K562 (cell line): ENCODE results near the gene TNKS2. TPM values are rescaled to one million over a fixed set of nuclear protein-coding genes. Genes with fewer than 3 reads are reported as not detected.
A peak's percentile ranks its signal among the peaks of the same experiment; 100 is the strongest.

Experiments used
- ATAC-seq: fragments of 200-7000 bp; cut with Tn5 transposase; 3 replicates; pipeline ENCODE4 v1.9.1; 2020; ENCODE audit warnings: moderate library complexity
- BruUV-seq: library from RNA; stranded (reverse); fragments of 400-500 nt; replicated peaks from 2 replicates; lab custom pipeline; 2021; lab: Mats Ljungman, UMichigan
- CTCF ChIA-PET: fragments of 300-600 bp; formaldehyde crosslinking; extraction: SDS; loops from one replicate; lab custom pipeline; 2021; ENCODE audit warnings: low intra/inter-chr PET ratio; lab: Yijun Ruan, JAX
- POLR2A ChIA-PET: fragments of 300-600, 350-650 bp; sonication (Branson Sonifier 250); formaldehyde crosslinking; extraction: SDS; loops from one replicate; lab custom pipeline; 2021; ENCODE audit warnings: antibody characterized with exemption, inconsistent platforms; lab: Yijun Ruan, JAX
- DNase-seq, 4 experiments: peaks; one replicate each; pipeline versions ENCODE4 v3.0.0 to v3.0.0-alpha.2; 2011 to 2018; ENCODE audit warnings: low spot score in 3 of 4, mixed read lengths in 3 of 4; ENCODE audit errors: extremely low read depth in 1 of 4
- FAIRE-seq: peaks from 2 replicates; lab custom pipeline; 2011; peaks lifted over from hg19 to GRCh38; lab: Jason Lieb, UNC
- H2AFZ ChIP-seq: 2 replicates; pipeline ENCODE4 v1.6.0; 2011; ENCODE audit warnings: low read depth, low read length, control low read depth, inconsistent platforms
- H3K27ac ChIP-seq: fragments of 200-600 bp; 3 replicates; pipeline ENCODE4 v1.8.0; 2011; ENCODE audit warnings: low read depth, mild to moderate bottlenecking, control low read depth, inconsistent platforms, low read length, moderate library complexity, mixed read lengths; ENCODE audit errors: extremely low read depth
- H3K27me3 ChIP-seq, 2 experiments: fragments of 300-600 bp in 1 of 2; 2 replicates in 1 of 2; 3 replicates in 1 of 2; pipeline versions ENCODE4 v1.6.0 to v1.8.0; 2011; ENCODE audit warnings: inconsistent platforms in 2 of 2, low read length in 2 of 2, mild to moderate bottlenecking in 1 of 2, mixed read lengths in 1 of 2, moderate library complexity in 1 of 2; ENCODE audit not compliant: control insufficient read depth in 2 of 2, insufficient read depth in 2 of 2
- H3K36me3 ChIP-seq: fragments of 300-600 bp; 3 replicates; pipeline ENCODE4 v1.8.0; 2011; ENCODE audit warnings: mild to moderate bottlenecking, low read length, inconsistent platforms; ENCODE audit not compliant: control insufficient read depth, insufficient read depth
- H3K4me1 ChIP-seq, 2 experiments: fragments of 200-600 bp in 1 of 2; replicated peaks in 1 of 2; 2 replicates in 1 of 2; 3 replicates in 1 of 2; pipeline versions ENCODE4 v1.5.1 to v1.8.0; 2011; ENCODE audit warnings: inconsistent platforms in 2 of 2, low read length in 2 of 2, mild to moderate bottlenecking in 1 of 2, mixed read lengths in 1 of 2, moderate library complexity in 1 of 2; ENCODE audit not compliant: control insufficient read depth in 2 of 2, insufficient read depth in 2 of 2
- H3K4me2 ChIP-seq: 2 replicates; pipeline ENCODE4 v1.6.1; 2011; ENCODE audit warnings: low read length, control low read depth, inconsistent platforms, mixed read lengths; ENCODE audit not compliant: insufficient read depth
- H3K4me3 ChIP-seq: fragments of 200-600 bp; sonication (generic), shearing (Covaris generic); 2 replicates; pipeline ENCODE4 v1.5.1; 2016; ENCODE audit warnings: control low read depth, inconsistent platforms
- H3K79me2 ChIP-seq: fragments of 200-600 bp; 3 replicates; pipeline ENCODE4 v1.8.0; 2011; ENCODE audit warnings: low read length, inconsistent platforms; ENCODE audit not compliant: control insufficient read depth, insufficient read depth
- H3K9ac ChIP-seq, 2 experiments: 2 replicates each; pipeline versions ENCODE4 v1.6.0 to v1.6.1; 2011; ENCODE audit warnings: low read depth in 2 of 2, low read length in 2 of 2, control low read depth in 1 of 2, inconsistent platforms in 1 of 2, mild to moderate bottlenecking in 1 of 2, mixed read lengths in 1 of 2; ENCODE audit not compliant: insufficient read depth in 1 of 2
- H3K9me1 ChIP-seq: one replicate; pipeline ENCODE4 v1.6.0; 2011; ENCODE audit warnings: inconsistent platforms, mild to moderate bottlenecking, low read length, moderate library complexity; ENCODE audit not compliant: control insufficient read depth, insufficient read depth
- H3K9me3 ChIP-seq: replicated peaks from 2 replicates; pipeline ENCODE4 v1.5.1; 2011; ENCODE audit warnings: low read depth, low read length, inconsistent platforms; ENCODE audit not compliant: control insufficient read depth, insufficient read depth
- H4K20me1 ChIP-seq: replicated peaks from 2 replicates; pipeline ENCODE4 v1.6.1; 2011; ENCODE audit warnings: low read length, inconsistent platforms, mixed read lengths; ENCODE audit not compliant: control insufficient read depth, insufficient read depth
- FOXK1 ChIP-seq: sonication (generic); formaldehyde crosslinking; IDR thresholded peaks from 2 replicates; pipeline ENCODE4 v1.8.0; 2022; ENCODE audit warnings: missing genetic modification reagents, mild to moderate bottlenecking, borderline replicate concordance
- KDM1A ChIP-seq, 2 experiments: fragments of 450-650 bp; IDR thresholded peaks; 2 replicates each; pipeline ENCODE4 v1.6.1; 2016; ENCODE audit warnings: mild to moderate bottlenecking in 2 of 2
- MNT ChIP-seq, 2 experiments: fragments of 450-650 bp; conservative IDR thresholded peaks; 2 replicates each; pipeline ENCODE4 v1.6.1; 2017; ENCODE audit warnings: mild to moderate bottlenecking in 2 of 2, moderate library complexity in 2 of 2
- RBM22 ChIP-seq: fragments of 200-400 bp; formaldehyde crosslinking; IDR thresholded peaks from 2 replicates; pipeline ENCODE4 v1.6.1; 2018; ENCODE audit warnings: low read length, low read depth; ENCODE audit not compliant: poor library complexity, severe bottlenecking
- RNF2 ChIP-seq: sonication (generic); IDR thresholded peaks from 2 replicates; pipeline ENCODE4 v1.6.1; 2016
- SP1 ChIP-seq: sonication (generic); formaldehyde crosslinking; IDR thresholded peaks from 2 replicates; pipeline ENCODE4 v1.8.1; 2022; ENCODE audit warnings: mild to moderate bottlenecking, missing genetic modification reagents
- ZBTB26 ChIP-seq: fragments of 450-650 bp; formaldehyde crosslinking; IDR thresholded peaks from 2 replicates; pipeline ENCODE4 v1.4.0; 2022; ENCODE audit warnings: missing genetic modification characterization
- ZNF282 ChIP-seq: sonication (generic); formaldehyde crosslinking; IDR thresholded peaks from 2 replicates; pipeline ENCODE4 v1.8.1; 2023; ENCODE audit warnings: missing genetic modification reagents
- ZNF717 ChIP-seq: fragments of 250-450 bp; sonication (Bioruptor Pico); IDR thresholded peaks from 2 replicates; pipeline ENCODE4 v1.5.0; 2021
- ZNF740 ChIP-seq, 3 experiments: fragments of 200-800 bp in 1 of 3; sonication (Bioruptor generic) in 1 of 3; sonication (generic) in 1 of 3; formaldehyde crosslinking in 1 of 3; IDR thresholded peaks; 2 replicates each; pipeline versions ENCODE4 v1.6.1 to v1.8.0; 2016 to 2022; ENCODE audit warnings: mild to moderate bottlenecking in 2 of 3, missing compliant biosample characterization in 2 of 3, missing genetic modification characterization in 2 of 3, missing genetic modification reagents in 1 of 3
- WGBS: fragments of 100-300 bp; shearing (Covaris generic); methylation state at CpG from one replicate; pipeline ENCODE4 v1.1.6; 2016; ENCODE audit warnings: low coverage, mixed read lengths; ENCODE audit not compliant: insufficient coverage; ENCODE audit errors: missing lambda C conversion rate; 5-methylcytosine and 5-hydroxymethylcytosine counted together
- in situ Hi-C: fragments of 300-500 bp; cut with MboI; formaldehyde crosslinking; loops from 4 replicates; pipeline ENCODE4 v1.15.0; 2018; ENCODE audit warnings: inconsistent platforms, mixed read lengths
- intact Hi-C: fragments of 100-400 bp; cut with micrococcal nuclease; formaldehyde crosslinking; loops from 2 replicates; pipeline ENCODE4 v1.14.2; 2022
- polyA plus RNA-seq, 8 experiments: library from polyadenylated mRNA; depleted of rRNA in 4 of 8; stranded (reverse) in 5 of 8; unstranded in 3 of 8; fragments of >200 nt; fragmentation: Nextera tagmentation in 2 of 8; fragmentation: Illumina TruSeq in 1 of 8; extraction: Ambion mirVana in 2 of 8; extraction: Trizol in 1 of 8; gene quantifications; 2 replicates each; pipeline versions ENCODE4 v1.2.1 to v1.2.3, GENCODE V29; 2011 to 2014; ENCODE audit warnings: inconsistent platforms in 1 of 8, missing spikeins in 1 of 8
- total RNA-seq, 7 experiments: library from RNA; depleted of rRNA in 6 of 7; stranded (reverse); fragments of >200 nt in 6 of 7; fragmentation: Illumina TruSeq in 2 of 7; extraction: Trizol in 2 of 7; gene quantifications; 2 replicates each; pipeline versions ENCODE4 v1.2.1 to v1.2.3, GENCODE V29; 2011 to 2021; ENCODE audit warnings: low replicate concordance in 1 of 7
- TF ChIP-seq, protein P1 (sequence below), 2 experiments: fragments of 200-800 bp in 1 of 2; sonication (Bioruptor generic) in 1 of 2; sonication (generic) in 1 of 2; formaldehyde crosslinking in 1 of 2; IDR thresholded peaks in 1 of 2; conservative IDR thresholded peaks in 1 of 2; 2 replicates each; pipeline versions ENCODE4 v1.5.0 to v1.6.1; 2016 to 2020; ENCODE audit warnings: missing compliant biosample characterization in 1 of 2, missing genetic modification characterization in 1 of 2, missing genetic modification reagents in 1 of 2

TNKS2 gene
- total and polyA plus RNA-seq, 9 of the 15 experiments (the other 6 are each of a cell fraction or from before 2014, with no cell fraction given), result 3.5 to 19.8 (median 8.6) TPM

DNA sequence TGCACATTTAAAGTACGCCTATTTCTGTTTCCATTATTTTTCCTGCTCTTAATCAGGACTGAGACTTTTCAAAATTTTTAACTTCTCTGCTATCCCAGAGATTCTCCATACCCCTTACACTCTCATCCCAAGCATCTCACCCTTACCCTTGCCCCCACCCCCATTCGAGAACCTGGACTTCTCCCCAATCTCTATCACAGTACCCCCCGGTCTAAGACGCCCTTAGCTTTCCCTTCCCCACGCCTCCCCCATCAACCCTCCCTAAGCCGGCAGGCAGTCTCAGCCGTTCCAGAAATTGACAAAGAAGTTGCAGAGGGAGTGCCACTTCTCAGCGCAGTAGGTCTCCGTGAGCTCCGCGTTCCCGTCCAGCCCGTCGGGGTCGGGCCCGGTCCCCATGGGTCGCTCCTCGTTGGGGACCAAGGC is 109.7 kb downstream of the TNKS2 start (continued):
- TF ChIP-seq ZBTB26 (CRISPR knock-in tag), result no peak

- peak overlapping the region; percentile 81 for H3K4me2 ChIP-seq
- WGBS, result 0% methylated on average over 32 of the region's 93 CpGs
- no peaks in the 10 kb centered on the region for H3K27me3 ChIP-seq
- DNase-seq (peak; percentile 65 to 89 (median 74)), ATAC-seq (peak; percentile 98), FAIRE-seq (peak; percentile 88)
- H3K27ac ChIP-seq, result peak overlapping the region; percentile 50; the same call in 1 of the 3 replicates
- no peaks in the 10 kb centered on the region for H3K9me1 ChIP-seq
- H3K4me1 ChIP-seq, result peaks cover 0 to 10% of the 10 kb centered on the region in 2 experiments; a peak in 2 of 5 replicates
- no peaks in the 10 kb centered on the region for H4K20me1 ChIP-seq
- ChIA-PET POLR2A (interaction anchor here (0.6 to 1.5 kb wide), 3 partner anchors 13 to 658 kb away, joined by 3 to 5 read pairs (median 4); partner anchors contain the start of gene BTAF1), CTCF (interaction anchor here (0.6 to 1.5 kb wide), 3 partner anchors 150 to 415 kb away, joined by 3 to 4 read pairs (median 4); no protein-coding TSS in a partner anchor)
- H3K9me3 ChIP-seq, result no peaks in the 10 kb centered on the region
- peak overlapping the region; percentile 74 for H3K4me3 ChIP-seq
- no peaks in the 10 kb centered on the region for H3K36me3 ChIP-seq
- H2AFZ ChIP-seq, result peak overlapping the region; percentile 95
- H3K79me2 ChIP-seq, result peaks cover 7% of the 10 kb centered on the region; the same call in 1 of the 3 replicates
- peak overlapping the region; percentile 65 to 91 for H3K9ac ChIP-seq
- intact Hi-C loops (loop anchor here (2.0 to 10.0 kb wide), 3 partner anchors 41 to 524 kb away; no protein-coding TSS in a partner anchor), in situ Hi-C loops (loop anchor here (25.0 kb wide), 2 partner anchors 621 to 996 kb away; partner anchors contain the start of gene ANKRD1)
- BruUV-seq, result no TSS peak
- TF ChIP-seq RNF2 (peak; percentile 45; the same call in 1 of the 2 replicates), FOXK1 (CRISPR knock-in tag) (no peak), SP1 (peak; percentile 1; the same call in 1 of the 2 replicates), MNT (conservative IDR thresholded peaks at IDR 0.05) (peak; percentile 34 to 62; a peak in 2 of 4 replicates), ZNF282 (CRISPR knock-in tag) (no peak), ZNF740 (CRISPR knock-in tag; IDR thresholded peaks at IDR 0.05) (0 out of 2 replicates have a peak, but pooled peaks have one; percentile 34), ZNF740 (tag; IDR thresholded peaks at IDR 0.05) (no peak), KDM1A (IDR thresholded peaks at IDR 0.05) (no peak), ZNF717 (CRISPR knock-in tag) (no peak), RBM22 (no peak)
- TF ChIP-seq, protein P1, sequence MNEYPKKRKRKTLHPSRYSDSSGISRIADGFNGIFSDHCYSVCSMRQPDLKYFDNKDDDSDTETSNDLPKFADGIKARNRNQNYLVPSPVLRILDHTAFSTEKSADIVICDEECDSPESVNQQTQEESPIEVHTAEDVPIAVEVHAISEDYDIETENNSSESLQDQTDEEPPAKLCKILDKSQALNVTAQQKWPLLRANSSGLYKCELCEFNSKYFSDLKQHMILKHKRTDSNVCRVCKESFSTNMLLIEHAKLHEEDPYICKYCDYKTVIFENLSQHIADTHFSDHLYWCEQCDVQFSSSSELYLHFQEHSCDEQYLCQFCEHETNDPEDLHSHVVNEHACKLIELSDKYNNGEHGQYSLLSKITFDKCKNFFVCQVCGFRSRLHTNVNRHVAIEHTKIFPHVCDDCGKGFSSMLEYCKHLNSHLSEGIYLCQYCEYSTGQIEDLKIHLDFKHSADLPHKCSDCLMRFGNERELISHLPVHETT (CRISPR knock-in tag; conservative IDR thresholded peaks at IDR 0.05 in 1 of 2, IDR thresholded peaks at IDR 0.05 in 1 of 2), result peak in 1 of 2 experiments; percentile 32; a peak in 1 of 4 replicates
Measured at GRCh38 chr10:91908337-91909116, 110.3 kb downstream of the TNKS2 start.
